Measurements from ENCODE around the gene TNFSF10. TPM values are rescaled to one million over a fixed set of nuclear protein-coding genes. Genes with fewer than 3 reads are reported as not detected.

TNFSF10 gene
- total and polyA plus RNA-seq, 2 donors (not counting 1 experiment from before 2014, with no cell fraction given) = 16.4 to 21.0 TPM

GRCh38 chr3:172553526-172554252 lies 30.5 kb upstream of the TNFSF10 start:
- H3K27ac Mint-ChIP-seq = no peak overlapping the region
- H3K36me3 ChIP-seq (replicated peaks in 1 of 2; ENCODE audit: control extremely low read depth in 1 of 2, control insufficient read depth in 1 of 2, extremely low read depth in 1 of 2, insufficient read depth in 2 of 2, low read length in 1 of 2) = no peaks in the 10 kb centered on the region
- no peaks in the 10 kb centered on the region for H3K4me1 Mint-ChIP-seq
- ChIA-PET CTCF (no interaction called here), POLR2A (no interaction called here)
- ATAC-seq (ENCODE audit: low read depth) (no peak), DNase-seq (no peak)
- H3K27me3 Mint-ChIP-seq = peaks cover 4% of the 10 kb centered on the region
- H3K4me3 Mint-ChIP-seq = no peak overlapping the region
- no peaks in the 10 kb centered on the region for H4K20me1 ChIP-seq (ENCODE audit: control insufficient read depth, insufficient read depth, low read length, poor library complexity, severe bottlenecking)
- no peak overlapping the region for H2AFZ ChIP-seq (ENCODE audit: insufficient read depth, low read depth, low read length, poor library complexity, severe bottlenecking)
- H3K9me3 Mint-ChIP-seq (ENCODE audit: insufficient read depth) = no peaks in the 10 kb centered on the region
- H3K27ac ChIP-seq (ENCODE audit: low read length in 2 of 2) = no peak overlapping the region
- H3K79me2 ChIP-seq (ENCODE audit: control insufficient read depth, insufficient read depth, low read length) = no peaks in the 10 kb centered on the region
- no peak overlapping the region for H3K4me3 ChIP-seq (ENCODE audit: control extremely low read depth in 1 of 5, extremely low read depth in 1 of 5, insufficient read depth in 1 of 5, low read depth in 2 of 5, low read length in 4 of 5)
- no peaks in the 10 kb centered on the region for H3K27me3 ChIP-seq (replicated peaks in 1 of 4; ENCODE audit: control extremely low read depth in 1 of 4, control insufficient read depth in 3 of 4, insufficient read depth in 4 of 4, low read length in 3 of 4)
- H3K9me3 ChIP-seq (ENCODE audit: control extremely low read depth in 1 of 3, control insufficient read depth in 2 of 3, insufficient read depth in 1 of 3, low read length in 2 of 3) = no peaks in the 10 kb centered on the region
- H3K4me2 ChIP-seq (replicated peaks; ENCODE audit: low read depth, low read length, poor library complexity, severe bottlenecking) = no peak overlapping the region
- intact Hi-C loops (cut with micrococcal nuclease) = no loop called here
- TF ChIP-seq EZH2 (IDR thresholded peaks at IDR 0.05; ENCODE audit: borderline replicate concordance, insufficient read depth, low read depth, low read length, poor library complexity, severe bottlenecking) = no peak
- no peak for TF ChIP-seq CTCF (IDR thresholded peaks at IDR 0.05)
- WGBS (ENCODE audit: insufficient coverage) = no CpG with 5 or more reads among the region's 6 CpGs
- H3K4me1 ChIP-seq (ENCODE audit: control insufficient read depth in 2 of 2, insufficient read depth in 2 of 2, low read length in 2 of 2) = no peaks in the 10 kb centered on the region
- no peak overlapping the region for H3K9ac ChIP-seq (ENCODE audit: low read length)

DNA sequence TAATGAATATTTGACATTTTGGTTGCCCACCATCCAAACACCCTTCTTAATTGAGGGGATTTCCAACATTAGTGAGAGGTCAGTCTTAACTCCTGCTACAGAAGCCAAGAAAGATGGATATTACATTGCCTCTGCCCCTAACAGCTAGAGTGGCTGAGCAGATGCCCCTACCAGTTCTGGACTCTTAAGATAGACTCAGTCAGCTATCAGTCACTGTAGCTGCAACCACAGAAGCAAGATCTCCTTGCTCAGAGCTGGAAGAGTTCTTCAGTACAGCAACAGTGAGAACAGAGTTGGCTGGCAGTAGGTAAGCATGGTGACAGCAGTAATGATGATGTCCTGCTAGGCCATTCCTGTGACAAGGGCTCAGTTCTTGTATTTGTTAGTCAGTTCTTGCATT lies 29.4 kb upstream of the TNFSF10 start:
- H3K4me3 Mint-ChIP-seq = no peak overlapping the region
- no peak overlapping the region for H3K27ac ChIP-seq (ENCODE audit: low read length in 2 of 2)
- no peaks in the 10 kb centered on the region for H3K9me3 Mint-ChIP-seq (ENCODE audit: insufficient read depth)
- no peaks in the 10 kb centered on the region for H3K27me3 ChIP-seq (replicated peaks in 1 of 4; ENCODE audit: control extremely low read depth in 1 of 4, control insufficient read depth in 3 of 4, insufficient read depth in 4 of 4, low read length in 3 of 4)
- ATAC-seq (ENCODE audit: low read depth) (no peak), DNase-seq (no peak)
- POLR2A ChIA-PET = no interaction called here
- no peak for TF ChIP-seq EZH2 (IDR thresholded peaks at IDR 0.05; ENCODE audit: borderline replicate concordance, insufficient read depth, low read depth, low read length, poor library complexity, severe bottlenecking)
- no peak for TF ChIP-seq CTCF (IDR thresholded peaks at IDR 0.05)
- H3K4me1 ChIP-seq (ENCODE audit: control insufficient read depth in 2 of 2, insufficient read depth in 2 of 2, low read length in 2 of 2) = peaks cover 0 to 3% of the 10 kb centered on the region in 2 donors
- intact Hi-C loops (cut with micrococcal nuclease) = no loop called here
- peaks cover 4% of the 10 kb centered on the region for H3K27me3 Mint-ChIP-seq
- no peak overlapping the region for H2AFZ ChIP-seq (ENCODE audit: insufficient read depth, low read depth, low read length, poor library complexity, severe bottlenecking)
- no peak overlapping the region for H3K4me2 ChIP-seq (replicated peaks; ENCODE audit: low read depth, low read length, poor library complexity, severe bottlenecking)
- H3K9ac ChIP-seq (ENCODE audit: low read length) = no peak overlapping the region
- H3K4me3 ChIP-seq (ENCODE audit: control extremely low read depth in 1 of 5, extremely low read depth in 1 of 5, insufficient read depth in 1 of 5, low read depth in 2 of 5, low read length in 4 of 5) = no peak overlapping the region
- CTCF ChIA-PET = interaction anchor here (0.8 kb wide), 1 partner anchor 43 kb away, joined by 4 read pairs; no protein-coding TSS in a partner anchor
- peaks cover 4% of the 10 kb centered on the region for H3K4me1 Mint-ChIP-seq
- no peaks in the 10 kb centered on the region for H3K79me2 ChIP-seq (ENCODE audit: control insufficient read depth, insufficient read depth, low read length)
- no peaks in the 10 kb centered on the region for H3K9me3 ChIP-seq (ENCODE audit: control extremely low read depth in 1 of 3, control insufficient read depth in 2 of 3, insufficient read depth in 1 of 3, low read length in 2 of 3)
- H4K20me1 ChIP-seq (ENCODE audit: control insufficient read depth, insufficient read depth, low read length, poor library complexity, severe bottlenecking) = no peaks in the 10 kb centered on the region
- no peaks in the 10 kb centered on the region for H3K36me3 ChIP-seq (replicated peaks in 1 of 2; ENCODE audit: control extremely low read depth in 1 of 2, control insufficient read depth in 1 of 2, extremely low read depth in 1 of 2, insufficient read depth in 2 of 2, low read length in 1 of 2)
- no peak overlapping the region for H3K27ac Mint-ChIP-seq
